TTC549 (cell line): ENCODE results near the gene CFAP97.
"Not testable (repeated sequence)": the region's sequence is repeated elsewhere in the genome, so short reads cannot be mapped to it uniquely, and the experiment has no call there.

Source experiments
- FAIRE-seq: peaks from 2 replicates; lab custom pipeline; 2012; peaks lifted over from hg19 to GRCh38; lab: Jason Lieb, UNC

The CFAP97 gene

GRCh38 chr4:185203486-185204237 lies at the start of gene CFAP97:
CFAP97 (minus strand) TSS chr4:185204000; CDS start chr4:185191196, 12,804 bp downstream.
- FAIRE-seq, result no peak

GRCh38 chr4:185249105-185249504 lies 45.3 kb upstream of the CFAP97 start:
- FAIRE-seq, result peak; percentile 9

GRCh38 chr4:185248393-185249039 lies 44.7 kb upstream of the CFAP97 start:
- FAIRE-seq, result no peak

- FAIRE-seq, result no peak
These were observed 43.4 kb upstream of the CFAP97 start for GRCh38 chr4:185247151-185247550.

- FAIRE-seq, result no peak
These were observed 42.7 kb upstream of the CFAP97 start for GRCh38 chr4:185246453-185246852.

- no peak for FAIRE-seq
These were observed 41.0 kb upstream of the CFAP97 start for GRCh38 chr4:185244763-185245162.

GRCh38 chr4:185243879-185244278 lies 40.1 kb upstream of the CFAP97 start:
- FAIRE-seq, result no peak

GRCh38 chr4:185242749-185243533 lies 39.1 kb upstream of the CFAP97 start:
- FAIRE-seq, result no peak

- FAIRE-seq, result not testable (repeated sequence)
These were observed 36.7 kb upstream of the CFAP97 start for GRCh38 chr4:185240486-185240885.

- FAIRE-seq, result no peak
These were observed 35.0 kb upstream of the CFAP97 start for GRCh38 chr4:185238750-185239149.

- FAIRE-seq, result no peak
These were observed 34.4 kb upstream of the CFAP97 start for GRCh38 chr4:185238215-185238681.

- no peak for FAIRE-seq
These were observed 33.4 kb upstream of the CFAP97 start for GRCh38 chr4:185237175-185237574.

GRCh38 chr4:185235843-185236503 lies 32.2 kb upstream of the CFAP97 start:
- no peak for FAIRE-seq

GRCh38 chr4:185235119-185235842 lies 31.5 kb upstream of the CFAP97 start:
- no peak for FAIRE-seq

GRCh38 chr4:185232370-185232769 lies 28.6 kb upstream of the CFAP97 start:
- no peak for FAIRE-seq

- no peak for FAIRE-seq
These were observed 25.4 kb upstream of the CFAP97 start for GRCh38 chr4:185229021-185229818.

GRCh38 chr4:185227713-185228278 lies 24.0 kb upstream of the CFAP97 start:
- FAIRE-seq, result no peak

GRCh38 chr4:185227131-185227551 lies 23.3 kb upstream of the CFAP97 start:
- no peak for FAIRE-seq

GRCh38 chr4:185225940-185226339 lies 22.1 kb upstream of the CFAP97 start:
- FAIRE-seq, result no peak

GRCh38 chr4:185224597-185224996 lies 20.8 kb upstream of the CFAP97 start:
- FAIRE-seq, result no peak
